GM12878 (cell line): ENCODE results near the gene HS1BP3.

Source experiments
- BCLAF1 ChIP-seq: fragments of 450-650 bp; IDR thresholded peaks from 2 replicates; pipeline ENCODE4 v1.6.1; 2017; ENCODE audit warnings: antibody characterized with exemption, mild to moderate bottlenecking, moderate library complexity
- CBFB ChIP-seq: IDR thresholded peaks from 2 replicates; pipeline ENCODE4 v1.6.1; 2016; ENCODE audit warnings: antibody characterized with exemption, low read depth
- CTCF ChIP-seq, 3 experiments: IDR thresholded peaks in 2 of 3; conservative IDR thresholded peaks in 1 of 3; 2 replicates each; pipeline ENCODE4 v1.5.1; 2011; ENCODE audit warnings: low read depth in 3 of 3, low read length in 3 of 3, mild to moderate bottlenecking in 3 of 3, control low read depth in 2 of 3, moderate library complexity in 2 of 3, inconsistent platforms in 1 of 3, mixed read lengths in 1 of 3; ENCODE audit not compliant: control insufficient read depth in 2 of 3, insufficient read depth in 1 of 3; ENCODE audit errors: extremely low read depth in 1 of 3
- HCFC1 ChIP-seq: fragments of 150-350 bp; IDR thresholded peaks from 2 replicates; pipeline ENCODE4 v1.6.1; 2014; ENCODE audit warnings: low read length
- MYC ChIP-seq: IDR thresholded peaks from 2 replicates; pipeline ENCODE4 v1.6.1; 2011; ENCODE audit warnings: mild to moderate bottlenecking, low read length, moderate library complexity, inconsistent platforms; ENCODE audit not compliant: insufficient read depth, insufficient replicate concordance, insufficient read length, severe bottlenecking
- NR2C2 ChIP-seq: IDR thresholded peaks from 2 replicates; pipeline ENCODE4 v1.6.1; 2011; ENCODE audit warnings: borderline replicate concordance, low read depth; ENCODE audit not compliant: control insufficient read depth, insufficient read length
- POLR2AphosphoS2 ChIP-seq: IDR thresholded peaks from 2 replicates; pipeline ENCODE4 v1.6.1; 2011; ENCODE audit warnings: low read depth, mild to moderate bottlenecking, low read length, improper control_type of control experiment, moderate library complexity
- POLR2AphosphoS5 ChIP-seq: IDR thresholded peaks from 2 replicates; pipeline ENCODE4 v1.6.1; 2011; ENCODE audit warnings: mild to moderate bottlenecking, low read length, inconsistent platforms
- RAD51 ChIP-seq: fragments of 450-650 bp; IDR thresholded peaks from 2 replicates; pipeline ENCODE4 v1.6.1; 2016; ENCODE audit warnings: moderate library complexity, mild to moderate bottlenecking, inconsistent platforms
- SIN3A ChIP-seq: IDR thresholded peaks from 2 replicates; pipeline ENCODE4 v1.6.1; 2012; ENCODE audit warnings: low read depth, low read length, improper control_type of control experiment
- SMC3 ChIP-seq: IDR thresholded peaks from 2 replicates; pipeline ENCODE4 v1.6.1; 2011; ENCODE audit warnings: low read length, improper control_type of control experiment, borderline replicate concordance
- TCF12 ChIP-seq: IDR thresholded peaks from 2 replicates; pipeline ENCODE4 v1.6.1; 2011; ENCODE audit warnings: low read depth, mild to moderate bottlenecking, low read length
- ZNF622 ChIP-seq: fragments of 450-650 bp; IDR thresholded peaks from 2 replicates; pipeline ENCODE4 v1.6.1; 2017; ENCODE audit warnings: mild to moderate bottlenecking, inconsistent platforms

GRCh38 chr2:20684581-20685063 lies 33.7 kb upstream of the HS1BP3 start:
- TF ChIP-seq SMC3 (no peak), CBFB (no peak), CTCF (IDR thresholded peaks at IDR 0.05 in 2 of 3, conservative IDR thresholded peaks at IDR 0.05 in 1 of 3; ENCODE audit: control insufficient read depth in 2 of 3, extremely low read depth in 1 of 3, insufficient read depth in 1 of 3, low read depth in 3 of 3, low read length in 3 of 3) (no peak), SIN3A (no peak), TCF12 (no peak), ZNF622 (no peak), RAD51 (no peak), POLR2AphosphoS5 (no peak), MYC (no peak), POLR2AphosphoS2 (no peak), HCFC1 (no peak), BCLAF1 (no peak), NR2C2 (no peak)
